HTR-8/SVneo (cell line): ENCODE results near the gene PPP1CA.
"Not testable (repeated sequence)": the region's sequence is repeated elsewhere in the genome, so short reads cannot be mapped to it uniquely, and the experiment has no call there.

Experiments used
- DNase-seq: peaks from one replicate; pipeline ENCODE4 v3.0.0; 2011; ENCODE audit warnings: low spot score, mixed read lengths; ENCODE audit not compliant: insufficient read length
- FAIRE-seq: peaks from 2 replicates; lab custom pipeline; 2011; peaks lifted over from hg19 to GRCh38; lab: Jason Lieb, UNC

The PPP1CA gene

DNA sequence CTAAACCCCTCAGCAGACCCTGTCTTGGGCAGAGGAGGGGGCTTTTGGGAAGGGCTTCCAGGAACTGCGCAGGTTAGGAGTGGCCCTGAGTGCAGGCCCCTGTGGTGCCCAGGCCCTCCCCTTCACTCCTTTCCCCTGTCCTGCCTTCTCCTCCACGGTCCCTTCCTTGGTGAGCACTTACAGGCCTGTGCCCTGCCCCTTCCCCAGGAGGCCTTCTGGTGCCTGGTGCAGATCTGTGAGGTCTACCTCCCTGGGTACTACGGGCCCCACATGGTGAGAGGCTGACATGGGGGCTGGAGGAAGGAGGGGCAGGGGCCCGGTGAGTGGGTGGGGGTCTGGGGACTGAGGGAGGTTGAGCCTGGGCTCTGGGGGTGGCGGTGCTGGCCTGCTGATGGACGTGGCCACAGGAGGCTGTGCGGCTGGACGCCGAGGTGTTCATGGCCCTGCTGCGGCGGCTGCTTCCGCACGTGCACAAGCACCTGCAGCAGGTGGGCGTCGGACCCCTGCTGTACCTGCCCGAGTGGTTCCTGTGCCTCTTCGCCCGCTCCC, 4.8 kb upstream of the PPP1CA start:
- FAIRE-seq (peak; percentile 77), DNase-seq (no peak)

DNA sequence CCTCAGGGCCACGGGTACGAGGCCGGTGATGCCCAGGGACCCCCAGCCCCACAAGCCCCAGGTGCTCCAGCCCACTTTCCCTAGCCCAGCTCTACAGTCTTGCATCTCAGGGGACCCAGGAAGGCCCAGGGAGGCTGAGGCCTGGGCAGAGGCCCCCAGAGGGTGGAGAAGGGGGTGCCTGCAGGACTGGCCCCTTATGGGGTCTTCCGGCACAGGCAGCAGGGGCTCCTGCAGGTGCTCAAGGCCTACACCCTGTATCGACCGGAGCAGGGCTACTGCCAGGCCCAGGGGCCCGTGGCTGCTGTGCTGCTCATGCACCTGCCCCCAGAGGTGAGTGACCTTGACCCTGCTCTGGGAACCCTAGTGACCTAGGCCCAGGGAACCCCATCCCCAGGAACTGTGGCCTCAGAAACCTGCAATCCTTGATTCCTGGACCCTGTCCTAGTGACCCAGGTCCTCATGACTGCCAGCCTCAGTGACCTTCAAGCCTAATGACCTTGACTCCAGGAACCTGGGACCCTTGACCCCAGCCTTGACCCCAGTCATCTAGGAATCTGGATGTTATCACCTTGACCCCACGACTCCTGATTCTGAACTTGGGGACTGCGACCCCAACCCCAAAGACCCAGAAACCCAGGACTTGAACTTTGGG, 4.2 kb upstream of the PPP1CA start:
- DNase-seq (no peak), FAIRE-seq (no peak)

DNA sequence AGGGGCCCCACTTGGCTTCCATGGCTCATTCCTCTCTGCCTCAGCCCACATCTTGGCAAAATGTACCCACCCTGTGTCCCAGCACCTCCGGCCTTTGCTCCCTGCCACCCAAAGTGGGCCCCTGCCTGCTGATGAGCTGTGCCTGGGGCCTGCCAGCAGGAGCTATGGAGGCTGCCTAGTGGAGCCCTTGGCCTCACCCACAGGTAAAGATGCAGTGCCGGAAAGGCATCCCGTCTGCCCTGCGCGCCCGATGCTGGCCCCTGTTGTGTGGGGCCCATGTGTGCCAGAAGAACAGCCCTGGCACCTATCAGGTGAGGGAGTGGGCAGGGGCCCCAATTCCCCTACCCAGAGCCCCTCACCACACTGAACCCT, 3.5 kb upstream of the PPP1CA start:
- DNase-seq, result no peak
- no peak for FAIRE-seq

DNA sequence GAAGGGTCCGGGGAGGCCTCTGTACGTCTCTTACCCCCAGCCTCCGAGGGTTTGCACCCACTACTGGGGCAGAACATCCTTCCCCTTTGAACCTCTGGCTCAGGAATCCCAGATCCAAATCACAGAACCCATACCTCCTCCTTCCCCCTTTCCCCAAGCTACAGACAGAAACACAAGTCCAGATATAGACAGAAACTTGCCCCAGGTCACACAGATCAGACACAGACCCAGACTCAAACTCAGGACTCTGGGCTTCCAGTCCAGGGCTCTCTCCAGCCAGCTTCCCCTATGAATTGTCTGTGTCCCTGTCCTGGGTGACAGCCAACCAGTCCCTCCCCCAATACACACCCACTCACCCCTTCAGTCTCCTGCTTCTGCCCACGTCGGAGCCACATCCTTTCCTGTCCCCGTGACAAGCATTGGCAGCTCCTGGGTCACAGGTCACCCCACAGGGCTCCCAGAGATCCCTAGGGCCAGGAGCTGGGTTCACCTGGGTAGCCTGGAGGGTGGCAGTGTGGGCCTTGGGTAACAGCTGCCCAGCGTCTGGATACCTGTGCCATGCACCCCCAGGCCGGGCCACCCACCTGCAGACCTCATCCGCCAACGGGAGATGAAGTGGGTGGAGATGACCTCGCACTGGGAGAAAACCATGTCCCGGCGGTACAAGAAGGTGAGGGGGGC, 3.0 kb upstream of the PPP1CA start:
- FAIRE-seq (no peak), DNase-seq (no peak)

DNA sequence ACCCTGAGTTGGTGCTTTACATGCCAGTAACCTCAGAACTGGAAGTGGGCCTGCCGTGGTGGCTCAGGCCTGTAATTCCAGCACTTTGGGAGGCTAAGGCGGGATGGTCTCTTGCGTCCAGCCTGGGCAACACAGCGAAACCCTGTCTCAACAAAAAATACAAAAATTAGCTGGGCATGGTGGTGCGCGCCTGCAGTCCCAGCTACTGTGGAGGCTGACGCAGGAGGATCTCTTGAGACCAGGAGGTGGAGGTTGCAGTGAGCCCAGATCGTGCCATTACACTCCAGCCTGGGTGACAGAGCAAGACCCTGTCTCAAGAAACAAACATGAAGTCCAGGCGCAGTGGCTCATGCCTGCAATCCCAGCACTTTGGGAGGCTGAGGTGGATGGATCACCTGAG, 1.4 kb upstream of the PPP1CA start:
- not testable (repeated sequence) for DNase-seq, FAIRE-seq

DNA sequence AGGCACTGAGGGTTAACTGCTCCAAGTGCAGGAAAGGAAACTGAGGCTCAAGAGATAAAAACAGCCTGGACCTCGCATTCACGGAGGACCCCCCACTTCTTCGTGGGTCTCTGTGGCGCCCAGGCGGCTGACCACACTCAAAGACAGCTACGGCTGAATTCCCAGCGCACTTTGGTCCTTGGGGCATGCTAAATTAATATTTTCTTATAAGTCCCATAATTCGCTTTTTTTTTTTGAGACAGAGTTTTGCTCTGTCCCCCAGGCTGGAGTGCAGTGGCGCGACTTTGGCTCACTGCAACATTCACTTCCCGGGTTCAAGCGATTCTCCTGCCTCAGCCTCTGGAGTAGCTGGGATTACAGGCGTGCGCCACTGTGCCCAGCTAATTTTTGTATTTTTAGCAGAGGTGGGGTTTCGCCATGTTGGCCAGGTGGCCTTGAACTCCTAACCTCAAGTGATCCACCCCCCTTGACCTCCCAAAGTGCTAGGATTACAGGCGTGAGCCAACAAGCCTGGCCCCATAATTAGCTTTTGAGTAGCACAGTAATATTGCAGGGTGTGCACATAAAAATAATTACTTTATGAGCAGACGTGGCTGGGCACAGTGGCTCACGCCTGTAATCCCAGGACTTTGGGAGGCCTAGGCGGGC, 658 bp upstream of the PPP1CA start:
- not testable (repeated sequence) for DNase-seq, FAIRE-seq

DNA sequence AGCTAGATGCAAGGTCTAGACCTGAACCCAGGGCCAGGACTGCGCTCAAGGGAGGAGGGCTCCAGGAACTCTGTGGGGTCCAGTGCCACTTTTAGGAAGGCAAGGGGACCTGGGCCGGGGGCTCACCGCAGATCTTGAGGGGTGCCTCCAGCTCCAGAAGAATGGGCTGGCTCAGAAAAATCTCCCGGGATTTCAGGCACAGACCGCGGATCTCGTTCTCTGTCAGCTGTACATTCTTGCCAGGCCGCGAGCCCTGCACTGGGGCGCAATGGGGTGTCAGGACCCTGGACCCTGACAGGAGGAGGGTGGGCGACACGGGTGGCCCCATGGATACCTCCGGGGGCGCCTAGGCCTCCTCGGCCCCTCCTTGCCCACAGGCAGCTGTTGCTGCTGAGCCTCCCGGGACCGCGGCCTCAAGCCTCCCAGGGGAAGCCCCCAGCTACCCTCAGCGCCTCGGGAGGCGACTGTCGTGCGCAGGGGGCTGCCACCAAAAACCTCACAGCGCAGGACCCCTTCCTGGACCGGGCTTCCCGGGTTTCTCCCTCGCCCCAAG, 640 bp downstream of the PPP1CA start:
- DNase-seq, result no peak
- FAIRE-seq, result no peak

DNA sequence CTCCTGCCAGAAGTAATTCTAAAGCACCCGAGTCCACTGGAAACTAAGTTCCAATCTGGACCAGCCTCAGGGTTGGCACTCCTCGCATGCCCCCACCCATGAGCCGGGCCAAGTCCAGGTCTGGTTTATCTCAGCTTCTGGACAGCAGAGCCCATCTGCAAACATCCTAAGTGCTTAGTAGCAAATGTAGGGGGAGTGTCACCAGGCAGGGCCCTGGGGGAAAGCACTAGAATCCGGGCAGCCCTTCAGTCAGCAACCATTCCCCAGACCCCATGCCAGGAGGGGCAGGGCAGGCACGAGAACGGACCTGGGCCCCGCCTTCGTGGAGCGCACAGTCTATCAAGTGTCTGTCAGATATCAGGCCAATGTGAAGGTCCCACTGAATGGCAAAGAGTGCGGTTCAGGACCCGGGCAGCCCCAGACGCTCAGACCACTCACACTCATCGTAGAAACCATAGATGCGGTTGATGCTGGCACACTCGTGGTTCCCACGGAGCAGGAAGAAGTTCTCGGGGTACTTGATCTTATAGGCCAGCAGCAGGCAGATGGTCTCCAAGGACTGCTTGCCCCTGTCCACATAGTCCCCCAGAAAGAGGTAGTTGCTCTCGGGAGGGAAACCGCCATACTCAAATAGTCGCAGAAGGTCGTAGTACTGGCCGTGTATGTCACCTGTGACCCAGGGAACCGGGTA, 1.3 kb downstream of the PPP1CA start:
- DNase-seq, result no peak
- peak; percentile 72 for FAIRE-seq

DNA sequence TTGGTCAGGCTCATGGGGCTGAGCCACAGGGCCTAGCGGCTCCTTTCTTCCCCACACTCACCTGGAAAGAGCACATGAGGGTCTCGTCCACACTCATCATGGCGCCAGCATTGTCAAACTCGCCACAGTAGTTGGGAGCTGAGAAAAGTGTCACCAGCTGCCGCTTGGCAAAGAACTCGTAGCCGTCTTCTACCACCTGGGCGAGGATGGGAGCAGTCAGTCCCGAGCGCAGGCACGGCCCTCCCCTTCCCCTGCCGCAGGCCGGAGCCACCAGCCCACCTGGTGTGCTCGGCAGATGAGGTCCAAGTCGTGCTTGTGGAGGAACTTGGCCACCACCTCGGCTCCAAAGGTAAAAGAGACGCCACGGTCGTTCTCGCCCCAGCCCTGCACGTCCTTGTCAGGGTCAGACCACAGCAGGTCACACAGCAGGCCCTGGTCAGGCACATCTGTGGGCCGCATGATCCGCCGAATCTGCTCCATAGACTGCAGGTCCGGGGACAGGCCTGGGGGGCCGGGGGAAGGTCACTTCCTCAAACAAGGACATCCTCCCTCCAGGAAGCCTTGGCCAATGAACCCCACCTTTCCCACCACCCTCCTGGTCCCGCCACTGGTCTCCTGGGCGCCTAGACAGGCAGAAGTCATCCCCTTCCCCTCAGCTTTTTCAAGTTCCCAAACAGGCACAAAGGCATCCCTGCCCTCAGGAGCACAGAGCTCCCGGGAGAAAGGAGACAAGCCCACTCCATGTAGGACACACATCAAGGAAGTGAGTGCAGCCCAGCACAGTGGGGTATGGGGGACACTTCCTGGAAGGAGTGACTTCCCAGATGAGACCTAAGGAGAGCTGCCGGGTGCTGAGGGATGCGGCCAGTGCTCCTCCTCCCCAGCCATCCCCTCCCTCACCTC, 2.7 kb downstream of the PPP1CA start:
- DNase-seq, result no peak
- FAIRE-seq, result no peak

DNA sequence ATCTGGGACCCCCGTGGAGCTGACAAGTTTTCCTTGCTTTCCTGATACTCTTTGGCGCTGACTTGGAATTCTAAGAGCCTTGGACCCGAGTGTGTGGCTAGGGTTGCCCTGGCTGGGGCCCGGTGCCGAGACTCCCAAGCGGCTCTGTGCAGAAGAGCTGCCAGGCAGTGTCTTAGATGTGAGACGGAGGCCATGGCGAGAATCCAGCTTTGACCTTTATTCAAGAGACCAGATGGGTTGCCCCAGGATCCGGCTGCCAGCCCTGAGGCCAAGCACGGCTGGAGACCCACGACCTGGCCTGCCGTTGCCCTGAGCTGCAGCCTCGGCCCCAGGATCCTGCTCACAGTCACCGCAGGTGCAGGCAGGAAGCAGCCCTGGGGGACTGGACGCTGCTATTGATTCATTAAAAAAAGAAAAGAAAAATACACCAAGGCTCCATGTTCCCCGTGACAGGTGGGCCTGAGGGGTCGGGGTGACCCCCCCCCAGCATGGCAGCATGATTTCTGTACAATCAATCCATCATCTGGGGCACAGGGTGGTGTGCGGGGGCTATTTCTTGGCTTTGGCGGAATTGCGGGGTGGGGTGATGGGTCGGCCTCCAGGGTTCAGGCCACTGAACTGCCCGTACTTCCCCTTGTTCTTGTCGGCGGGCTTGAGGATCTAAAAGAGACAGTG, 3.5 kb downstream of the PPP1CA start:
- FAIRE-seq (no peak), DNase-seq (no peak)

DNA sequence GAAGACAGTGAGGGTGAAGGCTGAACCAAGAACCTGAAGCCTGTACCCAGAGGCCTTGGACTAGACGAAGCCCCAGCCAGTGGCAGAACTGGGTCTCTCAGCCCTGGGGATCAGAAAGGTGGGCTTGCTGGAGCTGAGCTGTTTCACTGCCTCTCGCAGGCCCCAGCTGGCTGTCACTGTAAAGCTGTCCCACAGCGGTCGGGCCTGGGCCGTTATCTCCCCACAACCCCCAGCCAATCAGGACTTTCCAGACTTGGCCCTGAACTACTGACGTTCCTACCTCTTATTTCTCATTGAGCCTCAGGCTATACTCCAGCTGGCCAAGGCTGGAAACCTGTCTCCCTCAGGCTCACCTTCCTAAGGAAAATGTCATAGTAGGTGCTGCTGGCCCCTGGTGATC, 4.1 kb downstream of the PPP1CA start:
- FAIRE-seq (no peak), DNase-seq (no peak)

DNA sequence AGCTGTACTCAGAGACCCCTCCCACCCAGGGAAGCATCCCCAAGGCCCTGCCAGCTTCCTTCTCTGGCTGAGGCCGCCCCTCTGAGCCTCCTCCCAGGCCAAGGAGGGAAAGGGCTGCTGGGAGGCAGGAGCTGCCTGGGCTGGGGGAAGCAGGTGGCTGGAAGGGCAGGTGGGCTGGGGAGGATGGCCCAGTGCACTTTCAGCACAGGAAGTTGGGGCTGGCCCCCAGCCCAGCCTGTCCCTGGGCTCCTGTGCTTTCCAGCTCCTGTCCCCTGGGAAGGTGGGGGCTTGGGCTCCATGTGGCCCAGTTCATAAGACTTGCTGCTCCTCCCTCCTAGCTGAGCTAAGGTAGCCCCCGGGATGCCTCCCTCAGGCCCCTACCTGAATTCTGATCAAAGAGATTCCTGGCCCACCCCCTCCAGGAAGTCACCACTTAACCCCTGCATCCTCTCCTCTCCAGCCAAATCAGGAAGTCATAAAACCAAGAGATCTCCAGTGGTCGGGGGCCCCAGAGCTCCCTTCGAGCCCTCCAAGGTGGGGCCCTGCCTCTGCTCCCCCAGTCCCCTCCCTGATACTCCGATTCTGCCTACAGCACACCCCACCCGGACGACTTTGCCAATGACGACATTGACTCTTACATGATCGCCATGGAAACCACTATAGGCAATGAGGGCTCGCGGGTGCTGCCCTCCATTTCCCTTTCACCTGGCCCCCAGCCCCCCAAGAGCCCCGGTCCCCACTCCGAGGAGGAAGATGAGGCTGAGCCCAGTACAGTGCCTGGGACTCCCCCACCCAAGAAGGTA, 4.9 kb downstream of the PPP1CA start:
- FAIRE-seq (no peak), DNase-seq (no peak)

DNA sequence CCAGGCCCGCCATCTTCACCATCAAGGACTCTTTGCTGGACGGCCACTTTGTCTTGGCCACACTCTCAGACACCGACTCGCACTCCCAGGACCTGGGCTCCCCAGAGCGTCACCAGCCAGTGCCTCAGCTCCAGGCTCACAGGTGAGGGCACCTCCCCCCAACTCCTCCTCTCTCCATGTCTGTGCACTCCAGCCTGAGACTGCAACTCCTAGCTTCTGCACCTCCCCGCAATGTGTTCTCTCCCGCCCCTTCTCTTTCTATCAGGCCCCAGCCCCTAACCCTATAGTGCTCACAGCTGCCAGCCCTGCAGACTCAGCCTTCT, 5.4 kb downstream of the PPP1CA start:
- FAIRE-seq (no peak), DNase-seq (no peak)

DNA sequence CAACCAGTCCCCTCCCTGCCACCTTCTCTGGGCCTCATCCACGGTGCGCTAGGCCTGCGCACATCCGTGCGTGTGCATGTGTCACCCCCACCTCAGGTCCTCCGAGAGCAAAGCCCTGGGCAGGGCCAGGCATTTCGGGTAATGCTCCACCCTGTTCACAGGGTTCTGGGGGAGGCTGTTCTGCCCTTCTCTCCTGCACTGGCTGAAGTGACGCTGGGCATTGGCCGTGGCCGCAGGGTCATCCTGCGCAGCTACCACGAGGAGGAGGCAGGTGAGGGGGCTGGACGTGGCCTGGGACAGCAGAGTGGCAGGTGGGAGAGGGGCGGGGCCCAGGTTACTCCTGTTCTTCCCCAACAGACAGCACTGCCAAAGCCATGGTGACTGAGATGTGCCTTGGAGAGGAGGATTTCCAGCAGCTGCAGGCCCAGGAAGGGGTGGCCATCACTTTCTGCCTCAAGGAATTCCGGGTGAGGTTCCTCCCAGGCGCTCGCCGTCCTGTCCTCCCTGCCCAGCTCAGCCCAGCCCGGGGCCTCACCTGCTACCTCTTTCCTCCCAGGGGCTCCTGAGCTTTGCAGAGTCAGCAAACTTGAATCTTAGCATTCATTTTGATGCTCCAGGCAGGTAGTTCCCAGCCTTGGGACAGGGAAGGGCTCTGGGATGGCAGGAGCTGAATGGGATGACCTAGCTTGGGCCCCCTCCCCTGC, 6.0 kb downstream of the PPP1CA start:
- DNase-seq, result no peak

DNA sequence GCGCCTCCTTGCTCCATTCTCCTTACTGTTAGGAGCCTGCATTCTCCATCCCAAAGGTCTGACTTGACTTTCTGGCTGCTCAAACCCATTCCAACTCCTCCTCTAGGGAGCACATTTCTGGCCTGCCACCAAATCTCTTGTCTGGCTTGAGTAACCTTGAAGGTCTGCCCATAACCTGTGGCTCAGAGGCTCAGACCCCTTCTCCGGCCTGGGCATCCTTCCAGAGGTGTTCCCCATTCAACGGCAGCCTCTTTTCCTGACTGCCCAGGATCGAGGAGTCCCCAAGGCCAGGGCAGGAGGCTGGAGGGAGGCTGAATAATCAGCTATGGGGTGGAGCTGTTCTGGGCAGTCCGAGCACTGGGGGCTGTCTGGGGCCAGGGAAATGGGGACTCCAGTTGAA, 7.7 kb downstream of the PPP1CA start:
- no peak for FAIRE-seq
- DNase-seq, result no peak

More for the DNA sequence above, 6.0 kb downstream of the PPP1CA start:
- FAIRE-seq, result no peak

DNA sequence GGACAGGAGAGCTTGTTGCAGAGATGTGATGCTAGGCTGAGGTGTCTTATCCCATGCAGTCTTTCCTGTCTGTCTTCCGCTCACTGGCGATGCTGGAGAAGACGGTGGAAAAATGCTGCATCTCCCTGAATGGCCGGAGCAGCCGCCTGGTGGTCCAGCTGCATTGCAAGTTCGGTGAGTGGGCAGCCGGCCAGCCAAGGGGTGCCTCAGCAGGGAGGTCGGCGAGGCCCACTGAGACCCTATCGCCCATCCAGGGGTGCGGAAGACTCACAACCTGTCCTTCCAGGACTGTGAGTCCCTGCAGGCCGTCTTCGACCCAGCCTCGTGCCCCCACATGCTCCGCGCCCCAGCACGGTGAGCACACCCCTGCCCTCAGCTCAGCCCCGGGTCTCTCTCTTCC, 8.2 kb downstream of the PPP1CA start:
- no peak for DNase-seq
- no peak for FAIRE-seq

DNA sequence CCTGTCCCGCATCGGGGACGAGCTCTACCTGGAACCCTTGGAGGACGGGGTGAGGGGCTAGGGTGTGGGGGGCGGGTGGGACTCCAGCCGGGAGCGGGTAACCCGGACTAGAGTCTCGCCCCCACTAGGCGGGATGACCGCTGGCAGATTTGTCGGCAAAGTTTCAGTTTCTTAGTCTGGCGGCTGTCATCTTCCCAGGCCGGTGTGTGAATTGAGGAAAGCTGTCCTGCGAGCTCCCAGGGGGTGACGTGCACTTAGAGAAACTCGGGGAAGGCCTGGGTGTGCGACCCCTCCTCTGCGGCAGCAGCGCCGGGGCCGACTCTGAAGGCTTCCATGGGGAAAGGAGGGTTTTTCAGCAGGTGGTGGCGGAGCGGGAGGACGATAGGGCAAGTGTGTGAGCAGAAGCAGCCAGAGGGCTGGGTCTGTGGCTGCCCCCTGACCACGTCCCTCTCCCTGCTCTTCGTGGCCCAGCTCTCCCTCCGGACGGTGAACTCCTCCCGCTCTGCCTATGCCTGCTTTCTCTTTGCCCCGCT, 9.4 kb downstream of the PPP1CA start:
- DNase-seq, result no peak
- peak; percentile 72 for FAIRE-seq
